Hematopoietic multipotent progenitor cell (in vitro differentiated cells): ENCODE measurements around the gene SHMT1. TPM values are rescaled to one million over a fixed set of nuclear protein-coding genes. Genes with fewer than 3 reads are reported as not detected.

Experiments used
- DNase-seq, 3 donors: peaks; one replicate each; pipeline ENCODE4 v3.0.0-alpha.2; 2011 to 2015; ENCODE audit warnings: low read depth in 2 of 3, low spot score in 2 of 3
- total RNA-seq: library from RNA; depleted of rRNA; stranded (reverse); fragments of >200 nt; gene quantifications from one replicate; pipeline ENCODE4 v1.2.3, GENCODE V29; 2012

Gene SHMT1
- total RNA-seq, 1 donor = 18.9 TPM

DNA sequence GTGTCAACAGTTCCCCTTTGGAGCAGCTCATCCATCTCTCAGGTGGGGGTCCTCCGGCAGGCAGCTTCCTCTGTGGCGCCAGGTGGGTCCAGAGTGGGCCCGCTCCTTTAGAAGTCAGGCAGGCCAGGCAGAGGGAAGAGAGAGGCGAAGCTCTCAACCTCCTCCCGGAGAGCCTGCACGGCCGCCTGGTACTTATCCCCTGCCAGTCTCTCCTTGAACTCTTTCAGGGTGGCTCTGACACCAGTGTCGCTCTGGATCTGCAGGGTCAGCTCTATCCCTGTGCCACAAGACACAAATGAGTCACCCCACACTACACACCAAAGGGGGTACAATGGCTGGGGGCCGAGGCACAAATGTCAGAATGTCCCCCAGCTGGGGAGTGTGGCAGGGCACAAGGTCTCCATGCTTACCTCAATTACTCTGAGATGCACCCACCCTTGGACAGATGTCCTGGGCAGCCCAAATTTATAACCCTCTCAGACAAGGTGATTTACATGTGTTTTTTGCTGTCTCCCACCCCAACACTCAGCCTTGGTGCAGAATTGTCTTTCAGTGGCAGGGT, 34.6 kb downstream of the SHMT1 start:
- DNase-seq = no peak

DNA sequence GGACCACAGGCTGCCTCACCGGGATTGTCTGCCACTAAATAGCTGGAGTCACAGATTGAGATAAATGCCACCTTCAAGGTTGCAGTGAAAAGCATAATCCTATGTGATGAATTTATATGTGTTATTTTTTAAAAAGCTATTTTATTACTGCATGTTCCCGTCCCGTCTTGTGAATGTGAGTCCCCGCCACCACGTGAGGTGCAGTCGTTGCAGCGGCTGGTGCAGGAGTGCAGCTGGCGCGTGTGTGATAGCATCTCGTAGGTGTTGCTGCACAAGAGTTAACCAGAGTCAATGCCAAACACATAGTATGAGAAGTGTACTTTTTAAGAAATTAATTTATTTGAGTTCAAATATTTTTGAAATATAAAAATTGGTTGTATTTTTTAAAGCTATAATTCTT, 35.8 kb downstream of the SHMT1 start:
- no peak for DNase-seq

DNA sequence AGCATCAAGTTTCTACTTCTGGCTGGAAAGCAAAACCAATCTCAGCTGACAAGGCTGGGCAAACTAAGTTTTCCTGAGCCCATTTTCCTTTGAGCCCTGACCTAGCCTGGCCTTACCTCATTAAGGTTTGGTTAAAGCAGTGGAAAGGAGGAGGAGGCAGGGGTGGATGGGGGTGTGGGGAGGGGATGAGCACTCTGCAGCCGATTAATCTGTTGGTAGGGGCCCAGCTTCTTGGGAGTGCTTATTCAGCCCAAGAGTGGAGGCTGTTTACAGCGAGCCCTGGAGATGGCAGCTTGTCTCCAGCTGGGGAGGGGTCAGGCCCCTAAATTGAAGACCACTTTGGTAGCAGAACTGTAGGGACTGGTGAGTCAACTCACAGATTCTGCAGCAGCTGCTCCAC, 36.3 kb downstream of the SHMT1 start:
- no peak for DNase-seq

DNA sequence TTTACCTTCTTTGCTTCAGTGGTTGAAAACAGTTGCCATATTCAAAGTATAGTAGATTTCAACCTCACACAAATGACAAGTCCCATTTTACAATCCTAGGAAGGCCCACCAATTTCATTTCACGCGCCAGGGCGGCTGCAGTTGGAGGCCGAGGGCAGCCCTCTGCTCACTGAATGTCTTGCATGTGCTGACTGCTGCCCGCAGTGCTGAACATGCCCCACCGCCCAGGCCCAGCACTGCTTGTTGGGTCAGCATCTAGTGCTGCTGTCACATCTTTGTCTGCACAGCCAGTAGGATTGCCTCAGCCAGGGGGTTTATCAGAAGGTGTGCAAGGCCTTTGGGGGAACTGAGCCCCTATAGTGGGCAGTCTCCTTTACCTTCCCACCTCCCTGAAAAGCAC, 36.8 kb downstream of the SHMT1 start:
- DNase-seq = no peak

DNA sequence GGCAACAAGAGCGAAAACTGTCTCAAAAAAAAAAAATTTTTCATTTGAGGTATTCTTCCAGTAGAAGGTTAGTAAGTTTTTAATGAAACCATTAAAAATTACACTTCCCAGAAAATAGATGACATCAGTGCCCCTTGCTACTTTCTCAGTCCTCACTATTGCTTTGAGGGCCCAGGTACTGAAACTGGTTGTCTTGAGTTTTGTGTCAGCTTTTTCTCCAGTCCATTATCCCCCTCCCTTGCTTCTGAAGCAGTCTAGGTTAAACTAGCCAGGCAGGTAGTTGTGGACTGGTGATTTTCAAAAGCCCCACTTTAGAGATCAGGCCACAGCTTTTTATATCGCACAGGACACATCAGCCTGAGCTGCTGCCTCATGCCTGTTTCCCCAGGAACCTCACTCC, 37.3 kb downstream of the SHMT1 start:
- no peak for DNase-seq

DNA sequence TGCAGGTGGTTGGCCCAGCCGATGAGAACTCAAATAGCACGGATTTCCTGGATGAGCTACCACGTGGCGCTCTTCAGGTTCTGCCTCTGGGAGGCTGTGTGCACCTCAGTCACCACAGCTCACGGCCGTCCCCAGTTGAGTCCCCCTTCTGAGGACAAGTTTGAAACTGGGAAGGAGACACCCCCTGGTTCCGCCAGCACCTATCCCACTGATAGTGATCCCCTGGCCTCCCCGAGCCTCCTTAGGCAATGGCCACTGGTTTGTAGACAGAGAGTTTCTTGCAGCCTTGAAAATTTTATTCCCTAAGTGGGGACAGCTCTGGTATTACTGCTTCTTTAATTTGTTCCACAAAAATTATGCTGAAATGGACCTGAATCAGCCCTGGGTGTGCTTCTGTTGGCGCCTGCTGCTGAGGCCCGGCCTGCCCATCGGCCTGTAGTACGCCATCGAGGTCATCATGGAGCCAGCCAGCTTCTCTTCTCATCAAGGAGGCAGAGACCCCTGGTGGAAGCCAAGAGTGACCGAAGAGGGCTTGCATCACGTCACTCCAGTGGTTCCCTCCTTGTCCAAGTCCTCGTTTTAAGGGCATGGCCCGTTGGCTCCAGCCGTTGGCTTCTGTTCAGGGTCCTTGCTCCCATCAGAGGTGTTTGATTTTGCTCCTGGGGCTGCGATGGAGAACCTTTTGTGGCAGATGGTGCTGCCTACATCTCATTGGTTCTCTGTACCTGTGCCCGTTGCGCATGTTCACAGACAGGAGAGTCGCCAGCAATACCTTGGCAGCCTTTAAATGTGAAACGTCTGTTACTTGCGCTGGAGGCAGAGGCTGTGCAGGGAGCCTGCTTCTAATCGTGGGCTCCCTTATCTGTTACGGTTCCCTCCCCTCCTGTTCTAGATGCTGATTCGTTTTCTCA, 39.0 kb downstream of the SHMT1 start:
- DNase-seq = no peak

DNA sequence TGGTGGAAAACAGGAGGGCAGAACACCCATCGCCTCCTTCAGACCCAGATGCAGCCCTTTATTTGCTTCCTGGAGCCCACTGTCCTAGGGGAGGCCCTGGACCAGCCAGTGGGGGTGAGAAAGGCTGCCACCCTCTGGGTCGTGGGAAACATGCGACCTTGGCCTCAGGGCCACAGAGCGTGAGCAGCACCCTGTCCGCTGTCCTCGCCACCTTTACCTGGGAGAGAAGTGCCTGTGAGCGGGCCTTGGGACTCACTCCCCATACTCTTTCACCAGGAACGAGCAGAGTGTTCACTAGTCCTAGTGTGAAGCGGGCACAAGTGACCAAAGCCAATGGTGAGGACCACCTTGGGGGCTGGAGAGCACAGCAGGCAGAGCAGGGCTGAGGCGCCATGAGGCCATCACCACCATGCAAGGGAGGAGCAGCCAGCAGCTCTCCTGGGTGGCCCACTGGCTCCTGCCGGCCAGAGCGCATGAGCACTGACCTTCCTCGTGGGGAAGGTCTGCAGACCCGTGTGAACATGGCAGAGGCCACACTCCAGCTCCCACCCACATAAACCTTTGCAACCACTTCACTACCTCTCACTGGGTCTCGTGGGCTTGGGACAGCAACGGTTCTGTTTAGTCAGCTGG, 39.7 kb downstream of the SHMT1 start:
- DNase-seq = no peak

DNA sequence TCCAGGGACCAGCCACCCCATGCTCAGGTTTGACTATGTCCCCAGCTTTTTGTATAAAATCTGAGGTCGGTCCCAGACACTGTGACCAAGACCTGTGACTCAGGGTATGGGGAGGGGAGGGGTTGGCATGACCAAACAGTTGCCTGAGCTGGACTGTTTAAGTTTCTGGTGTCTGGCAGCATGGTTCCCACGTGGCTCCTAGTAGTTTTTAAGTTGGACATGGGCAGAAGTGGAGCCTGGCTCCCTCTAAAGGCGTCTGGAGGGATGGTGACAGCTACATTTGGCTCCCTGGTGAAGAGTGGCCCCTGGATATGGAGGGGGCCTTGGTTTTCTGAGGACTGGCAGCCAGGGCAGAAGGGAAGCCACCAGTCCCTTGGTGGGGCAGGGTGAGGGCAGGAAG, 40.3 kb downstream of the SHMT1 start:
- DNase-seq = no peak

DNA sequence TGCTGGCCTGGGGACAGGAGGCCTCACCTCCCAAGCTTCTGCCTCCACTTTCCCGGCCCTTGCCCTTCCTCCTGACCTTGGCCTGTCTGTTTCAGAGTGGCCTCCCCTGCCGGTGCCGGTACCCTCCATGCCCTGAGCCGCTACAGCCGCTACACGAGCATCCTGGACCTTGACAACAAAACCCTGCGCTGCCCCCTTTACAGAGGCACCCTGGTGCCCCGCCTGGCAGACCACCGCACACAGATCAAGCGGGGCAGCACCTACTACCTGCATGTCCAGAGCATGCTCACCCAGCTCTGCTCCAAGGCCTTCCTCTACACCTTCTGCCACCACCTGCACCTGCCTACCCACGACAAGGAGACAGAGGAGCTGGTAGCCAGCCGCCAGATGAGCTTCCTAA, 40.8 kb downstream of the SHMT1 start:
- no peak for DNase-seq

DNA sequence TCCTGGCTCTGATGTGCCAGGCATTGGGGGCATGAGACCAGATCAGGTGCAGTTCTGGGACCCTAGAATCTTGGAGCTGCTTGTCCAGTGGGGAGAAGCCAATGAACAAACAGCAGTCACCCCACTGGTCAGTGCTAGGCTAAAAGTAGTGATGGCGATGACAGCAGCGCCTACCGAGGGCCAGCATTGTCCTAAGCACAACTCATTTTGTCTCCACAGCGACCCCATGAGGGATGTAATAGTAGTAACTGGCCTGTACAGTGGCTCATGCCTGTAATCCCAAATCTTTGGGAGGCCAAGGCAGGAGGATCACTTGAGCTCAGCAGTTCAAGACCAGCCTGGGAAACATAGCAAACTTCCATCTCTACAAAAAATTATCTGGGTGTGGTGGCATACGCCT, 42.0 kb downstream of the SHMT1 start:
- DNase-seq = no peak

DNA sequence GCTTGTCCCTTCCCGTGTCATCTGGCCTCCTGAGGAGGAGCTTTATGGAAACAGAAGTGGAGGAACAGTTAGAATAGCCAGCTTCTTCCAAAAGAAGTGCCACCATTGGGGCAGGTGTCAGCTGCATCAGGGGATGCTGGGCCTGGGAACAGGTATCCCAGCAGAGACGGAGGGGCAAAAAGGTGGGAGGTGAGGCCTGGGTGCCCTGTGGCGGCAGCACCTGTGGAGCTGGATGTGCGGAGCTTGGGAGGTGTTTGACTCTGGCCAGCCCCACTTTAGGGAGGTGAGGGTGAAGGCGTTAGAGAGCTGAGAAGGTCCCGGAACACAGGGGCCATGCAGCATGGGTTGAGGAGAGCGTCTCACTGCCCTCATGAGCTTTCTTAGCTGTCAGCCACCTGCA, 43.0 kb downstream of the SHMT1 start:
- no peak for DNase-seq

DNA sequence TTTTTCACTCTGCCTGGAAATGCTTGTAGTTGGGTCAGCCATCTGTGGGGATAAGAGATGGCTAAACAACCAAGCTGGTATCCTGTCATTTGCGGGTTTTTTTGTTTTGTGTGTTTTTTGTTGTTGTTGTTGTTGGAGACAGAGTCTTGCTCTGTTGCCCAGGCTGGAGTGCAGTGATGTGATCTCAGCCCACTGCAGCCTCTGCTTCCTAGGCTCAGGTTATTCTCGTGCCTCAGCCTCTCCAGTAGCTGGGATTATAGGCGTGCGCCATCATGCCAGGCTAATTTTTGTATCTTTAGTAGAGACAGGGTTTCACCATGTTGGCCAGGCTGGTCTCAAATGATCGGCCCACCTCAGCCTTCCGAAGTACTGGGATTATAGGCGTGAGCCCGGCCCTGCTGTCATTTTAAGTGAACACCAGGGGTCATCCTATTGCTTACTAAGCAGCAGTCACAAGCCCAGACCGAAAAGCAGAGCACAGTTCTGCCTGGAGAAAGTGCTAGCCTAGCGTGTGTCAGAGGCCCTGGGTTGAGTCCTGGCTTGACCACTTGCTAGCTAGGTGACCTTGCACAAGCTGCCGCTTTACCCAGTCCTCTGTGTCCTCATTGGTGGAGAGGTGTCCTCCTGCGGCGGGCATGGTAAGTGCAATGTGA, 43.6 kb downstream of the SHMT1 start:
- DNase-seq = peak in 2 of 3 donors; percentile 11 to 44

DNA sequence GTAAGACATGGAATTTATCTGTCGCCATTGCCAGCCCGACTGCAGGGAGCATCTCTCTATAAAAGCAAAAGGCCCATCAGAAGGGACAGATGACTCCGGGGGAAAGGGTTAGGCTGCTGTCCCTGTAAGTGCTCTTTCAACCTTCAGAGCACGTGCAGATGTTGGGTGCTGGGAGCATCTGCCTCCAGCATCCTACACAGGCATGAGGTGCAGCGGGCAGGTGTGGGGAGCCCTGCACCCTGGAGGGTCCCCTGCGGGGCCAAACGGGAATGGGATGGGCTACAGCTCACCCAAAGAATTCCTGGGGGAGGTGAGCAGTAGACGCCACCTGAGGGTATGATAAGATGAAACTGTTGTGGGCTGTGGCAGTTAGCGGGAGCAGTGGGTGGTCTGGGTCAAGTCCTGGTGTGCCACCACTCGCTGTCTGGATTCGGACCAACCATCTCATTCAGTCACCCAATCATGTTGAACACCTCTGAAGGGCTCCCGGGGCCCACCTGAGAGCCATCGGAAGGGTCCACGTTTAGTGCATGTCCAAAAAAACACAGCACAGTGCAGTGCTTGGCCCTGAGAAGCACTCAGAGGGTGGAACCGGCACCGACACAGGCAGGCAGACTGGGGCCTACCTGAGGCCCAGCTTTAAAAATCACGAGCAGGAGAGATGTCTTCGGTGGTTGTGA, 44.4 kb downstream of the SHMT1 start:
- DNase-seq = no peak

DNA sequence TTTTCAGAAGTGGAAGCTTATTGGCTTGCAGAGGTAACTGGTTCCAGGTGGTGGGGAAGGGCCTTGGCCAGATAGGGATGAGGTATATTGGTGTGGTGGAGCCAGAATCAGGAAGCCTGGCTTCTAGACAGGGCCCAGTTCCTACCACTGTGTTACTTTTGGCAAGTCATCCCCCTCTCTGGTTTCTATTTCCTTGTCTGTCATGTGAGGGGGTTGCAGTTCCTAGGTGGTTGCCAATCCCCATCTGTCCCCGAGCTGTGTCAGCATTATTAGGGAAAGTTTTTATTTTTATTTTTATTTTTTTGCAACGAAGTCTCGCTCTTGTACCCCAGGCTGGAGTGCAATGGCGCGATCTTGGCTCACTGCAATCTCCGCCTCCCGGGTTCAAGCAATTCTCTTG, 45.2 kb downstream of the SHMT1 start:
- DNase-seq = no peak

DNA sequence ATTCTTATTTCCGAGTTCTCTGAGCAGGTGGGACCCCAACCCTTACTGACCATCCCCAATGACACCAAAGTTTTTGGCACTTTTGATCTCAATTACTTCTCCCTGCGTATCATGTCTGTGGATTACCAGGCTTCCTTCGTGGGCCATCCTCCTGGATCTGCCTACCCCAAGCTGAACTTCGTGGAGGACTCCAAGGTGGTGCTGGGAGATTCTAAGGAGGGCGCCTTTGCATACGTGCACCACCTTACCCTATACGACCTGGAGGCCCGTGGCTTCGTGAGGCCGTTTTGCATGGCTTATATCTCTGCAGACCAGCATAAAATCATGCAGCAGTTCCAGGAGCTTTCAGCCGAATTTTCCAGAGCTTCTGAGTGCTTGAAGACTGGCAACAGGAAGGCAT, 47.4 kb downstream of the SHMT1 start:
- DNase-seq = no peak

DNA sequence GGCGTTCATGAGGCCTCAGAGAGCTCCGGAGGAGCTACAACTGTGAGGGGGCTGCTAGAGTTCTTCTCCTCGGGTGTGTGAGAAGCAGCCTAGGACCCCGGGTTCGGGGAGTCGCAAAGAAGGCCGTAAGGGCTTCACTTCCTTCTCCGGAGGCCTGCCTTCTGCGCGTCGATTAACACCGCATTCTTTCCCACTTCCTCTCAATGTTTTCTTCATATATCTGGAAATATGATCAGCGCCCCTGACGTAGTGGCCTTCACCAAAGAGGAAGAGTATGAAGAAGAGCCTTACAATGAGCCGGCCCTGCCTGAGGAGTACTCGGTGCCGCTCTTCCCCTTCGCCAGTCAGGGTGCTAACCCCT, 47.8 kb downstream of the SHMT1 start:
- peak in 2 of 3 donors; percentile 63 to 64 for DNase-seq

DNA sequence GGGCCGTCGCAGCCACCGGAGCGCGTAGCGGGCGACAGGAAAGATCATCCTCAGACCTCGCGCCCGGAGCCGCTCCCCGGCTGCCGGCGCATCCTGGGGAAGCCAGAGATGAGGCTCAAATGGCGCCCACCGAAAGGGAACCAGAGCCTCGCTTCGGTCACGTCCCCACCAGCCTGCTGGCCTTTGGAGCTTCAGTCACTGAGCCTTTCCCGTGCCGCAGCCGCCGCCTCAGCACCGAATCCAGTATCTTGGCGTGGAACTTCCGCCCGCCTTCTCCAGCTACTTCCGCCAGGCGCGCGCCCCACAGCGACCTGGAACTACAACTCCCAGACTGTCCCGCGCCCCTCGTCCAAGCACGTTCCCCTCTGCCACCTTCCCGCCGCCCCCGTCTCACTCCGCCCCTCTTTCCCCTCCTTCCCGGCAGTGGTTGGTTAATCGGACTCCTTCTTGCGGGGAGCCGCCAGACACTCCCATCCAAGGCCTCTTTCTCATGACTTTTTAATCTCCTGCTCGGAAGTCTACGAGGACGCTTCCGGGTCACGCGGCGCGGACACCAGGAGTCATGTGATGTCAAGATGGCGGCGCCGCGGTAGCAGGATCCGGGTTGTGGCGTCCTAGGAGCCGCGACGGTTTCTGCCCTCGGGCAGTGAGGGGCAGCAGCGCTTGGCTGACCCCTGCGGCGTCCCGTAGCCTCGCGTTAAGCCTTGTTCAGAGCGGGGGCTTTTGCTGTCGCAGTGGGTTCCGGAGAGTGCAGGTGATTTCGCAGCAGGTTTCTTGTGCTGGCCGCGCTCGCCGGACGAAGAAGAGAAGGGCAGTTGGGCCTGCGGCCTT, 48.4 kb downstream of the SHMT1 start, which contains the start of the genes SMCR8 and TOP3A:
Gene SMCR8 (plus strand): TSS at position 563 of the 831 bp plus-strand sequence. CDS start 497 bp downstream, outside the sequence.
Gene TOP3A (minus strand): TSS at position 264 of the 831 bp plus-strand sequence. CDS start 216 bp downstream, at position 48.
- DNase-seq = peak; percentile 83 to 99 (median 97)

DNA sequence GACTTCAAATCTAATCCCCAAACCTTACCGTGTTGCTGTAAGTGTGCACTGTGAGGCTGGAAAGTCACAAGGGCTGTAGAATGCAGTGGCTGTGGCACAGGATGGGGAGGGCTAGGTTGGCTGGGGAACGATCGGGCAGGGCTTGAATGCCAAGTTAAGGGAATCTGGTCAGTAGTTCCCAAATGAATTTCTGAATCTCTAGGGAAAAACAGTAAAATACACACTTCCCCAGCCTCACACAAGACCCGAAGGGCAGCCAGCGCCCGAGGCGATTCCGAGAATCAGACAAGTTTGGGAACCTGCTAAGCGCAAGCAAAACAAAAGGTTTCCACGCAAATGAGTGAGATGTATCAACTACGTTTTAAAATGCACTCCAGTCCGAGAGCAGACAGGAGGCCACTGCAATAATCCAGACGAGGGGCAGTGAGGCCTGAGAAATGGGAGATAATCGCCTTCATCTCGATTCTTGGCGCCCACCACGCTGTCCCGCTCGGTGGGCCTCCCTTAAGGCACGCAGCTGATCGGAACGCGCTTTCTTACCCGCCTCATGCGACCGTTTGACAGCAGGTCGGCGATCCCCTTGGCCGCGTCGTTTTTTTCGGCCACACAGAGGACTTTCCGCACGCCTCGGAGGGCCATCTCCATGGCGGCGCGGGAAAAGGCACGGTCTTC, 49.2 kb downstream of the SHMT1 start:
- DNase-seq = peak in 1 of 3 donors; percentile 9

DNA sequence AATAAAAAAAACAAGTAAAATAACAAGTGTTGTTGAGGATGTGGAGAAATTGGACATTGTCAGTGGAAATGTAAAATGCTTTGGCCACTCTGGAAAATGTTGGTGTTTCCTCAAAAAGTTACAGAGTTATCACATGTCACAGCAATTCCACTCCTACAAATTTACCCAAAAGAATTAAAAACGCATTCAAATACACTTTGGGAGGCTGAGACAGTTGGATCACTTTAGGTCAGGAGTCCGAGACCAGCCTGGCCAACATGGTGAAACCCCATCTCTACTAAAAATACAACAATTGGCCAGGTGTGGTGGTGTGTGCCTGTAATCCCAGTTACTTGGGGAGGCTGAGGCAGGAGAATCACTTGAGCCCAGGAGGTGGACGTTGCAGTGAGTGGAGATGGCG, 54.1 kb downstream of the SHMT1 start:
- no peak for DNase-seq
